Measurements from ENCODE around the gene HOXC9.

DNA sequence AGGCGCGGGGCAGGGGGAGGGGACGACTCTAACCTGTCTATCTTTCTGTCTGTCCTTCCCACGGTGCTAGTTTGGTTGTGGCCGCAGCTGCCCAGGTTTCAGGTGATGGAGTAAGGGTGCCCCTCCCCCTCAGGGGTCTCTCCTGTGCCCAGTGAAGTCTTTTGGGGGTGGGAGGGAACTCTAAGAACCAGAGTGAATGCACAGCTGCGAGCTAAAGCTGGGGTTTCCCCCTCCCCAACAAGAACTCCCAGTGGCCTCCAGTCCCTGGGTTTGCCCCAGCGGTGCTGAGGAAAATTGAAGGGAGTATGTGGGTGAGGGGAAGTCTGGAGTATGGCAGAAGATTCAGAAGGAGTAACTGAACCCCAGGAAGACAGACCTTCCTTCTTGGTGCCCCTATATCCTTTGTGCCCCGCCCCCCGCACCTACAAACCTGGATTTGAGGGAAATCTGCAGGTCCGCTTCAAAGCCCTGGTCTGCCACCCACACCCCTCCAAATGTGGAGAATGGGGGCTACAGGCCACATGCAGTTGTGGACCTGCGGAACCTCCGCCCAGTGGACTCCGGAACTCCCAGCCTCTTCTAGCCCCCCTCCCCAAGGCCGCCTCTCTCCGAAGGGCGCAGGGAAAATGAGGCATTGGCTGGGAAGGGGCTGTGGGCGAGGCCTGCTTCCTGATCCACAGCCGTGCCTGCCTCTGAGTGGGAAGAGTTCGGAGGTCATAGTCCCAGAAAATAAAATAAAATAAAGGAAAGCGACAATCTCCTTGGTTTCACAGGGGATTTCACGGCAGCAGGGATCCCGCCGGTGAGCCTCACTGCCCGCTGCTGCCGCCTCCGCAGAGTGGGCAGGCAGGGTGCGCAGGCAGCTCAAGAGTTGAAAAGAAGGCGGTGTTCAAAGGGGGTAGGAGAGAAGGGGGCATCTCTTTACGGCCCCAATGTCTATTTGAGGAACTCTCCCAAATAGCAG is 3.4 kb upstream of the HOXC9 start:
- TF ChIP-seq, protein P1, sequence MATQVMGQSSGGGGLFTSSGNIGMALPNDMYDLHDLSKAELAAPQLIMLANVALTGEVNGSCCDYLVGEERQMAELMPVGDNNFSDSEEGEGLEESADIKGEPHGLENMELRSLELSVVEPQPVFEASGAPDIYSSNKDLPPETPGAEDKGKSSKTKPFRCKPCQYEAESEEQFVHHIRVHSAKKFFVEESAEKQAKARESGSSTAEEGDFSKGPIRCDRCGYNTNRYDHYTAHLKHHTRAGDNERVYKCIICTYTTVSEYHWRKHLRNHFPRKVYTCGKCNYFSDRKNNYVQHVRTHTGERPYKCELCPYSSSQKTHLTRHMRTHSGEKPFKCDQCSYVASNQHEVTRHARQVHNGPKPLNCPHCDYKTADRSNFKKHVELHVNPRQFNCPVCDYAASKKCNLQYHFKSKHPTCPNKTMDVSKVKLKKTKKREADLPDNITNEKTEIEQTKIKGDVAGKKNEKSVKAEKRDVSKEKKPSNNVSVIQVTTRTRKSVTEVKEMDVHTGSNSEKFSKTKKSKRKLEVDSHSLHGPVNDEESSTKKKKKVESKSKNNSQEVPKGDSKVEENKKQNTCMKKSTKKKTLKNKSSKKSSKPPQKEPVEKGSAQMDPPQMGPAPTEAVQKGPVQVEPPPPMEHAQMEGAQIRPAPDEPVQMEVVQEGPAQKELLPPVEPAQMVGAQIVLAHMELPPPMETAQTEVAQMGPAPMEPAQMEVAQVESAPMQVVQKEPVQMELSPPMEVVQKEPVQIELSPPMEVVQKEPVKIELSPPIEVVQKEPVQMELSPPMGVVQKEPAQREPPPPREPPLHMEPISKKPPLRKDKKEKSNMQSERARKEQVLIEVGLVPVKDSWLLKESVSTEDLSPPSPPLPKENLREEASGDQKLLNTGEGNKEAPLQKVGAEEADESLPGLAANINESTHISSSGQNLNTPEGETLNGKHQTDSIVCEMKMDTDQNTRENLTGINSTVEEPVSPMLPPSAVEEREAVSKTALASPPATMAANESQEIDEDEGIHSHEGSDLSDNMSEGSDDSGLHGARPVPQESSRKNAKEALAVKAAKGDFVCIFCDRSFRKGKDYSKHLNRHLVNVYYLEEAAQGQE (IDR thresholded peaks at IDR 0.05): no peak
- no peak for TF ChIP-seq TAF1 (conservative IDR thresholded peaks at IDR 0.05)

Measured in liver (tissue), 2 donors.